PC-3 (cell line): Measurements from ENCODE around the gene CTDSP2. TPM values are rescaled to one million over a fixed set of nuclear protein-coding genes. Genes with fewer than 3 reads are reported as not detected.
A peak's percentile ranks its signal among the peaks of the same experiment; 100 is the strongest.

Experiments used
- ATAC-seq: fragments of 200-7000 bp; cut with Tn5 transposase; 2 replicates; pipeline ENCODE4 v1.9.1; 2020; ENCODE audit warnings: mild to moderate bottlenecking, moderate library complexity
- BruUV-seq: library from RNA; stranded (reverse); fragments of 400-500 nt; replicated peaks from 2 replicates; lab custom pipeline; 2021; lab: Mats Ljungman, UMichigan
- CTCF ChIA-PET: fragments of 300-600 bp; sonication (Branson Sonifier 250); formaldehyde crosslinking; loops from one replicate; lab custom pipeline; 2022; ENCODE audit warnings: antibody characterized with exemption; lab: Charles Lee
- POLR2A ChIA-PET: fragments of 300-600 bp; sonication (Branson Sonifier 250); formaldehyde crosslinking; loops from one replicate; lab custom pipeline; 2022; ENCODE audit warnings: antibody characterized with exemption; ENCODE audit not compliant: unreplicated experiment; lab: Charles Lee
- DNase-seq: peaks from one replicate; pipeline ENCODE4 v3.0.0-alpha.2; 2015
- H2AFZ ChIP-seq: fragments of 300-600 bp; sonication (generic); 2 replicates; pipeline ENCODE4 v1.6.0; 2016; ENCODE audit warnings: antibody characterized with exemption, low read length
- H3F3A ChIP-seq: fragments of 300-600 bp; sonication (generic); one replicate; pipeline ENCODE4 v1.6.0; 2017; ENCODE audit warnings: antibody characterized with exemption, low read length, control low read depth, mild to moderate bottlenecking; ENCODE audit not compliant: unreplicated experiment
- H3K27ac ChIP-seq: fragments of 300-600 bp; sonication (generic); 2 replicates; pipeline ENCODE4 v1.5.1; 2016; ENCODE audit warnings: mild to moderate bottlenecking, low read length
- H3K27me3 ChIP-seq: fragments of 300-600 bp; sonication (generic); 2 replicates; pipeline ENCODE4 v1.6.1; 2016; ENCODE audit warnings: low read length, mixed read lengths
- H3K36me3 ChIP-seq: fragments of 300-600 bp; sonication (generic); 2 replicates; pipeline ENCODE4 v1.6.1; 2016; ENCODE audit warnings: low read depth, mixed run types, low read length, mixed read lengths
- H3K4me1 ChIP-seq: fragments of 300-600 bp; sonication (generic); 2 replicates; pipeline ENCODE4 v1.5.1; 2016; ENCODE audit warnings: low read length; ENCODE audit not compliant: insufficient read depth
- H3K4me2 ChIP-seq: fragments of 300-600 bp; sonication (generic); 2 replicates; pipeline ENCODE4 v1.6.0; 2016; ENCODE audit warnings: low read length
- H3K4me3 ChIP-seq: fragments of 300-600 bp; sonication (generic); 2 replicates; pipeline ENCODE4 v1.5.1; 2016; ENCODE audit warnings: mild to moderate bottlenecking, low read length, mixed read lengths
- H3K79me2 ChIP-seq: fragments of 300-600 bp; sonication (generic); 2 replicates; pipeline ENCODE4 v1.6.1; 2017; ENCODE audit warnings: low read length, mixed read lengths
- H3K9ac ChIP-seq: fragments of 300-600 bp; sonication (generic); 2 replicates; pipeline ENCODE4 v1.6.0; 2016; ENCODE audit warnings: mild to moderate bottlenecking, low read length
- H3K9me2 ChIP-seq: fragments of 300-600 bp; sonication (generic); replicated peaks from 2 replicates; pipeline ENCODE4 v1.6.1; 2016; ENCODE audit warnings: mixed run types, low read length, mixed read lengths
- H3K9me3 ChIP-seq: fragments of 300-600 bp; sonication (generic); 2 replicates; pipeline ENCODE4 v1.6.1; 2016; ENCODE audit warnings: low read length, mixed read lengths
- H4K20me1 ChIP-seq: fragments of 300-600 bp; sonication (generic); 2 replicates; pipeline ENCODE4 v1.6.1; 2016; ENCODE audit warnings: low read length, mixed read lengths
- EZH2 ChIP-seq: fragments of 300-600 bp; sonication (generic); IDR thresholded peaks from one replicate; pipeline ENCODE4 v1.6.1; 2017; ENCODE audit warnings: antibody characterized with exemption, mild to moderate bottlenecking, low read length; ENCODE audit not compliant: unreplicated experiment
- EZH2phosphoT487 ChIP-seq: fragments of 300-600 bp; sonication (generic); IDR thresholded peaks from 2 replicates; pipeline ENCODE4 v1.6.1; 2018; ENCODE audit warnings: mild to moderate bottlenecking, antibody characterized with exemption, low read length, borderline replicate concordance
- intact Hi-C: fragments of 100-400 bp; cut with micrococcal nuclease; formaldehyde crosslinking; loops from 2 replicates; pipeline ENCODE4 v1.9.0; 2023
- microRNA-seq: library from miRNA; unstranded; fragments of <30 nt; microRNA quantifications from one replicate; pipeline ENCODE4 v1.1.0, GENCODE V29; 2020; ENCODE audit not compliant: unreplicated experiment
- total RNA-seq: library from RNA; depleted of rRNA; stranded (reverse); fragments of >200 nt; gene quantifications from 2 replicates; pipeline ENCODE4 v1.2.3, GENCODE V29; 2014; rRNA removed
- TF ChIP-seq, protein P1 (sequence below): fragments of 300-600 bp; sonication (generic); conservative IDR thresholded peaks from 2 replicates; pipeline ENCODE4 v1.5.1; 2017; ENCODE audit warnings: antibody characterized with exemption, low read depth, mild to moderate bottlenecking, low read length

CTDSP2 gene
- total RNA-seq, 1 experiment from 2014 or later = 39.4 TPM

GRCh38 chr12:57771873-57772428, 74.6 kb downstream of the CTDSP2 start, which contains the start of gene METTL1:
TSS of gene METTL1 (minus strand) at chr12:57772105. CDS start at chr12:57772083, 22 bp downstream.
- Histone ChIP-seq H3K9ac (peak within 1 kb of the TSS; percentile 96), H3K79me2 (peaks cover 28% of the 10 kb centered on the region), H3K4me1 (peaks cover 20% of the 10 kb centered on the region), H3K9me2 (no peaks in the 10 kb centered on the region), H3K9me3 (no peaks in the 10 kb centered on the region), H4K20me1 (no peaks in the 10 kb centered on the region), H2AFZ (peak within 1 kb of the TSS; percentile 94), H3F3A (no peaks in the 10 kb centered on the region), H3K27ac (peak within 1 kb of the TSS; percentile 86), H3K36me3 (peaks cover 18% of the 10 kb centered on the region), H3K27me3 (no peaks in the 10 kb centered on the region), H3K4me2 (peak within 1 kb of the TSS; percentile 96), H3K4me3 (peak within 1 kb of the TSS; percentile 84)
- ATAC-seq (peak; percentile 88), DNase-seq (peak; percentile 96)
- BruUV-seq = no TSS peak
- ChIA-PET POLR2A (no interaction called here), CTCF (interaction anchor here (0.6 kb wide), 1 partner anchor 11 kb away, joined by 3 read pairs; the partner anchor contains the start of gene TSFM)
- intact Hi-C loops = no loop called here
- no peak for TF ChIP-seq EZH2phosphoT487
- TF ChIP-seq, protein P1, sequence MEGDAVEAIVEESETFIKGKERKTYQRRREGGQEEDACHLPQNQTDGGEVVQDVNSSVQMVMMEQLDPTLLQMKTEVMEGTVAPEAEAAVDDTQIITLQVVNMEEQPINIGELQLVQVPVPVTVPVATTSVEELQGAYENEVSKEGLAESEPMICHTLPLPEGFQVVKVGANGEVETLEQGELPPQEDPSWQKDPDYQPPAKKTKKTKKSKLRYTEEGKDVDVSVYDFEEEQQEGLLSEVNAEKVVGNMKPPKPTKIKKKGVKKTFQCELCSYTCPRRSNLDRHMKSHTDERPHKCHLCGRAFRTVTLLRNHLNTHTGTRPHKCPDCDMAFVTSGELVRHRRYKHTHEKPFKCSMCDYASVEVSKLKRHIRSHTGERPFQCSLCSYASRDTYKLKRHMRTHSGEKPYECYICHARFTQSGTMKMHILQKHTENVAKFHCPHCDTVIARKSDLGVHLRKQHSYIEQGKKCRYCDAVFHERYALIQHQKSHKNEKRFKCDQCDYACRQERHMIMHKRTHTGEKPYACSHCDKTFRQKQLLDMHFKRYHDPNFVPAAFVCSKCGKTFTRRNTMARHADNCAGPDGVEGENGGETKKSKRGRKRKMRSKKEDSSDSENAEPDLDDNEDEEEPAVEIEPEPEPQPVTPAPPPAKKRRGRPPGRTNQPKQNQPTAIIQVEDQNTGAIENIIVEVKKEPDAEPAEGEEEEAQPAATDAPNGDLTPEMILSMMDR = no peak
- no peak for TF ChIP-seq EZH2

DNA sequence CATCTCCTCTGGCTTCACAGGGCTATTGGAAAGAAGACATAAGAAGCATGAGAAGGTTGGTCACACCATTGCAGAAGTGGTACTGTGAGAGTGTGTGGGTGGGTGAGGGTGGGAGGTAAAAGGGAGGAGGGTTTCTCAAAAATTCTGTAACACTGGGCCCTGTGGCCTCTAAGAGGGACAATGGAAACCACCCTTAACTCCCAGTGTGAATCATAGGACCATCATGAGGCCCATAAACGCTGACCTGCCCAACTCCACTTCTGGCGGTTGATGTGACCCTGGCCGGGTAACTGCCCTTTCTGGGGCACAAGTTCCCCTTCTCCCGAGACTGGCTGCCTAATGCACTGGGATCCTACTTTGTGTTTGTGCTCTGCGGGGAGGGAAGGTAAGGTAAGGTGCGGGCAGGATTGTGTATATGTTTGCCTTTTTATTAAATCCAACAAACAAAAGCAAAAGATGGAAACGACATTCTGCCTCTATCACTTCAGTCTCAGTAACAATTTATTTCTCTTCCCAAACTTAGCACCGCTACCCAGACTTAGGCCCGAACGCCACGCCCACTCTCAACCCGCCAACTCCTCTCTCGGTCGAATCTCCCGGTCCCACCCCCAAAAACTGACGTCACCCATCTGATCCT, 75.2 kb downstream of the CTDSP2 start:
- BruUV-seq = TSS peak; percentile 73
- Histone ChIP-seq H3K4me2 (peak overlapping the region; percentile 96), H3K9ac (peak overlapping the region; percentile 96), H4K20me1 (no peaks in the 10 kb centered on the region), H3K9me2 (no peaks in the 10 kb centered on the region), H3K27ac (peak overlapping the region; percentile 86), H3K9me3 (no peaks in the 10 kb centered on the region), H3K79me2 (peaks cover 28% of the 10 kb centered on the region), H3K36me3 (peaks cover 18% of the 10 kb centered on the region), H3K27me3 (no peaks in the 10 kb centered on the region), H3K4me3 (peak overlapping the region; percentile 84), H2AFZ (peak overlapping the region; percentile 94), H3K4me1 (peaks cover 26% of the 10 kb centered on the region), H3F3A (no peaks in the 10 kb centered on the region)
- DNase-seq (peak; percentile 90), ATAC-seq (peak; percentile 68)
- intact Hi-C loops = no loop called here
- ChIA-PET POLR2A (interaction anchor here (0.7 kb wide), 1 partner anchor 997 kb away, joined by 18 read pairs; no protein-coding TSS in a partner anchor), CTCF (no interaction called here)
- TF ChIP-seq EZH2phosphoT487 (no peak), EZH2 (no peak)

DNA sequence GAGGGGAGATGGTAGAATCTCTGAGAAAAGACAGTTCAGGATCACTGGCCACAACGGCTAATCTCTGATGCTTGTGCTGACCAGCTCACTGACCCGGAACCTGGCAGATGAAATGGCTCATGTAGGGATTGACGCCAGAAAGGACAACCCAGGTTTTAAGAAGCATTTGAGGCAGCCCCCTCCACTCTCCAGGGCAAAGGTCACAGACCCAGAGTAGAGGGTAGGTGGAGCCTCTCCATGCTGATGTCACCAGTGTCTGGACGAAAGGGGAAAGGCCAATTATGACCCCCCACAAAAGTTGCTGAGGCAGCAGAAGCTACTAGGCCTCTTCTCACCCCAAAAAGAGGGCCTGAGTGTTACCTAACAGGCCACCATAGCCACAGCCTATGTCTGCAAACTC, 75.8 kb downstream of the CTDSP2 start:
- BruUV-seq = no TSS peak
- H3K4me1 ChIP-seq = peaks cover 32% of the 10 kb centered on the region
- H3K27me3 ChIP-seq = no peaks in the 10 kb centered on the region
- H3K9me3 ChIP-seq = no peaks in the 10 kb centered on the region
- ATAC-seq (no peak), DNase-seq (no peak)
- H3F3A ChIP-seq = no peaks in the 10 kb centered on the region
- peaks cover 18% of the 10 kb centered on the region for H3K36me3 ChIP-seq
- H4K20me1 ChIP-seq = no peaks in the 10 kb centered on the region
- peak overlapping the region; percentile 84; the same call in 1 of the 2 replicates for H3K4me3 ChIP-seq
- ChIA-PET CTCF (no interaction called here), POLR2A (interaction anchor here (0.7 kb wide), 1 partner anchor 997 kb away, joined by 18 read pairs; no protein-coding TSS in a partner anchor)
- intact Hi-C loops = no loop called here
- H3K9me2 ChIP-seq = no peaks in the 10 kb centered on the region
- TF ChIP-seq EZH2 = no peak
- no peak for TF ChIP-seq EZH2phosphoT487
- TF ChIP-seq, protein P1 = no peak
- H3K4me2 ChIP-seq = peak overlapping the region; percentile 96
- peaks cover 28% of the 10 kb centered on the region for H3K79me2 ChIP-seq
- H2AFZ ChIP-seq = no peak overlapping the region
- H3K9ac ChIP-seq = peak overlapping the region; percentile 96; the same call in 1 of the 2 replicates
- no peak overlapping the region for H3K27ac ChIP-seq

Small RNA genes lying within 50 kb of the gene (microRNA-seq; reads per million reads assigned to microRNA genes)
- gene MIR26A2 = 45.4 reads per million, percentile 56 among the genes with 10 or more reads in this experiment

Other genes starting within 250 kb of the CTDSP2 start
- gene DTX3, start 241.9 kb downstream of the CTDSP2 start, total RNA-seq = 11.9 and 15.9 TPM in 2 replicates
- gene ARHGEF25, start 235.3 kb downstream of the CTDSP2 start, total RNA-seq = 10.0 and 18.1 TPM in 2 replicates
- gene B4GALNT1, start 213.5 kb downstream of the CTDSP2 start, total RNA-seq = 39.0 and 42.3 TPM in 2 replicates
- 145 and 223 TPM in 2 replicates for gene OS9, start 152.6 kb downstream of the CTDSP2 start, total RNA-seq
- 0.23 and 0.40 TPM in 2 replicates for gene AGAP2, start 108.0 kb downstream of the CTDSP2 start, total RNA-seq
- 18.9 and 20.3 TPM in 2 replicates for gene TSPAN31, start 101.7 kb downstream of the CTDSP2 start, total RNA-seq
- gene CDK4, start 94.4 kb downstream of the CTDSP2 start, total RNA-seq = 212 and 229 TPM in 2 replicates
- 9.3 and 13.4 TPM in 2 replicates for gene MARCHF9, start 91.6 kb downstream of the CTDSP2 start, total RNA-seq
- gene CYP27B1, start 79.7 kb downstream of the CTDSP2 start, total RNA-seq = 8.1 and 8.6 TPM in 2 replicates
- 25.2 and 29.8 TPM in 2 replicates for gene METTL1, start 74.6 kb downstream of the CTDSP2 start, total RNA-seq
- gene EEF1AKMT3, start 74.1 kb downstream of the CTDSP2 start, total RNA-seq = 5.4 and 9.3 TPM in 2 replicates
- 55.8 and 63.0 TPM in 2 replicates for gene TSFM, start 63.9 kb downstream of the CTDSP2 start, total RNA-seq
- gene AVIL, start 28.0 kb downstream of the CTDSP2 start, total RNA-seq = 2.3 TPM in 1 of 2 replicates, not detected in the other
- gene ATP23, start 94.8 kb upstream of the CTDSP2 start, total RNA-seq = 14.7 and 19.4 TPM in 2 replicates